ENCODE data around the gene PRSS48.

The PRSS48 gene

DNA sequence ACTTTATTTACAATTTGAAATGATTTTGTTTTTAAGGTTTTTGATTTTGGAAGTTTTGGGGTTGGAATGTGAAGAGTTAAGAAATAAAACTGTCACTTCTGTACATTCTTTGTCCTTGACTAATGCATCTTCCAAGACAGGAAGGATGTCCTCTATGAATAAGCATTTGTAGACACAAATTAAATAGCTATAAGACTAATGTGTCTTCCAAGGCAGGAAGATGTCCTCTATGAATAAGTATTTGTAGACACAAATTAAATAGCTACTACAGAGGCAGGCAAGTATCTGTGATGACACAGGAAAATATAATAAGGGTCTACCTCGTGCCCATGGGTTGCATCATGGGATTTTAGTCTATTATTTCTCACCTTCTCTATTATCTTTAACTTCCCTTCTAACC, 14.5 kb downstream of the PRSS48 start:
- TF ChIP-seq, protein P1, sequence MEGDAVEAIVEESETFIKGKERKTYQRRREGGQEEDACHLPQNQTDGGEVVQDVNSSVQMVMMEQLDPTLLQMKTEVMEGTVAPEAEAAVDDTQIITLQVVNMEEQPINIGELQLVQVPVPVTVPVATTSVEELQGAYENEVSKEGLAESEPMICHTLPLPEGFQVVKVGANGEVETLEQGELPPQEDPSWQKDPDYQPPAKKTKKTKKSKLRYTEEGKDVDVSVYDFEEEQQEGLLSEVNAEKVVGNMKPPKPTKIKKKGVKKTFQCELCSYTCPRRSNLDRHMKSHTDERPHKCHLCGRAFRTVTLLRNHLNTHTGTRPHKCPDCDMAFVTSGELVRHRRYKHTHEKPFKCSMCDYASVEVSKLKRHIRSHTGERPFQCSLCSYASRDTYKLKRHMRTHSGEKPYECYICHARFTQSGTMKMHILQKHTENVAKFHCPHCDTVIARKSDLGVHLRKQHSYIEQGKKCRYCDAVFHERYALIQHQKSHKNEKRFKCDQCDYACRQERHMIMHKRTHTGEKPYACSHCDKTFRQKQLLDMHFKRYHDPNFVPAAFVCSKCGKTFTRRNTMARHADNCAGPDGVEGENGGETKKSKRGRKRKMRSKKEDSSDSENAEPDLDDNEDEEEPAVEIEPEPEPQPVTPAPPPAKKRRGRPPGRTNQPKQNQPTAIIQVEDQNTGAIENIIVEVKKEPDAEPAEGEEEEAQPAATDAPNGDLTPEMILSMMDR (IDR thresholded peaks at IDR 0.05; ENCODE audit: insufficient read depth, missing control alignments) = no peak
- no peak for DNase-seq (ENCODE audit: insufficient read length, low spot score)
- FAIRE-seq = no peak

DNA sequence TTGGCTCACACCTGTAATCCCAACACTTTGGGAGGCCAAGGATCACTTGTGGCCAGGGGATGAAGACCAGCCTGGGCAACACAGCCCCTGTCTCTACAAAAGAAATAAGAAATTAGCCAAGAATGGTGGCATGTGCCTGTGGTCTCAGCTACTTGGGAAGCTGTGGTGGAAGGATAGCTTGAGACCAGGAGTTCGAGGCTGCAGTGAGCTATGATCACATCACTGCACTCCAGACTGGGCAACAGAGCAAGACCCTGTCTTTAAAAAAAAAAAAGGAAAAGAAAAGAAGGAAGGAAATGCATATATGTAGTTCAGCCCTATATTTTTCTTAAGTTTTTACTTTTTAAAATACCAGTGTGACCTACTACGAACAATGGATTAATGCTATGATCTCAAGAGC, 15.1 kb downstream of the PRSS48 start:
- no peak for FAIRE-seq
- no peak for DNase-seq (ENCODE audit: insufficient read length, low spot score)
- TF ChIP-seq, protein P1 (IDR thresholded peaks at IDR 0.05; ENCODE audit: insufficient read depth, missing control alignments) = no peak

DNA sequence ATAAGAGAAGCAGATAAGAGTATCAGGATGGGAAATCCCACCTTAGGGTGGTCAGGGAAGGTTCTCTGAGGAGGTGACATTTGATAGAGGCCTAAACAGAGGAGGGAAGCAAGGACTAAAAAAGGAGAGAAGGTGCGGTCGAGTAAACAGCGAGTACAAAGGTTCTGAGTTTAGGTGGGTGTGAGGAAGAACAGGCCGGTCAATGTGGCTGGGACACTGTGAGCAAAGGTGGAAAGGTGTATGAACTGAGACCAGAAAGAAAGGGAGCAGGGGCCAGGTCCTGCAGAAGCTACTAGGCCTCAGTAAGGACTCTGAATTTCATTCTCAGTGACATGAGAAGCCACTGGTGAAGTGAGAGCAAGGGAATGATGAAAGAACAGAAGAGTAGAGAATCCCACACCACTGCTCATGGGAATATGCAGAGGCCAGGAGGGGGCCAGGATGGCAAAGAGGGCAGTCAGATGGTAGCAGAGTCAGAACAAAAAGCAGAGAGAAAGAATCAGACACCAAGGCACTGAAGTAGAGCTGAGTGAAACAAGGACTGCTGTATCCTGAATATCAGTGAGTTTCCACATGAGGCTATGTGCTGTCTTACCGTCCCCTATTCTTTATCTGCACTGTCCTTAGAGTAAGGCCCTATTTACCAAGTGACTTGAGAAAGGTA, 18.0 kb downstream of the PRSS48 start:
- FAIRE-seq (peak; percentile 11), DNase-seq (ENCODE audit: insufficient read length, low spot score) (no peak)
- TF ChIP-seq, protein P1 (IDR thresholded peaks at IDR 0.05; ENCODE audit: insufficient read depth, missing control alignments) = no peak

DNA sequence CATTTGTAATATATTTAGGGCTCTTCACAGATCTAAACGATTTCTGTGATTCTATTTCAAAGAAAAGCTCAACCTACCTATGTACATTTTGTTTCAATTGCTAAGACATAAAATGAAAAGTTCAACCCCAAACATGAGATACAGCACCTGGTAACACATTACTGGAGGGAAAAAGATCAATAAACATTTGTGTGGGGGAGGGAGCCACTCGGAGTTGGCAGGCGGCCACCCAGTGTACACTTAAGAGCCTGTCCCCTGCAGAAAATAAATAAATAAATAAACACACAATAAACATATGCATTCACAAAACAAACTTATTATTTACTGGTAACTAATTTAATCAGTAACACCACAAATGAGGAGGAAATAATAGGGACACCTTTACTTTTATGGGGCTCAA, 19.3 kb downstream of the PRSS48 start:
- TF ChIP-seq, protein P1 (IDR thresholded peaks at IDR 0.05; ENCODE audit: insufficient read depth, missing control alignments) = no peak
- FAIRE-seq = no peak
- no peak for DNase-seq (ENCODE audit: insufficient read length, low spot score)

DNA sequence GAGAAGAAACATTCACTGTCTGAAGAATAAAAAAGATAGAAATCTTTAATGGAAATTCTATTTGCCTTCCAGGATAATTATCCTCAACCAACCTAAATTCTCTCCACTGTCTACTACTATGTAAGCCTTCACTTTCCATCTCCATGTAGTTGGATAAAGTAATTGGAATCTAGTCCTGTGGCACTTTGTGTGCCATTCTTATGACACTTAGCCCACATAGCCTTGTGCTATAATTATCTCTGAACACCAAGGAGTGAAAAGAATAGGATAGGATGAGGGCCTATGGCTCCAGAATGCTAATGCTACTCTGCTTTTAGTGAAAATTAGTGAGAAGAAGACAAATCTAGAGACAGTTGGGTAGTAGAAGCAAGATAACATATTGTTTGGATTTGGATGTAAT, 20.2 kb downstream of the PRSS48 start:
- TF ChIP-seq, protein P1 (IDR thresholded peaks at IDR 0.05; ENCODE audit: insufficient read depth, missing control alignments) = no peak
- no peak for FAIRE-seq
- no peak for DNase-seq (ENCODE audit: insufficient read length, low spot score)

DNA sequence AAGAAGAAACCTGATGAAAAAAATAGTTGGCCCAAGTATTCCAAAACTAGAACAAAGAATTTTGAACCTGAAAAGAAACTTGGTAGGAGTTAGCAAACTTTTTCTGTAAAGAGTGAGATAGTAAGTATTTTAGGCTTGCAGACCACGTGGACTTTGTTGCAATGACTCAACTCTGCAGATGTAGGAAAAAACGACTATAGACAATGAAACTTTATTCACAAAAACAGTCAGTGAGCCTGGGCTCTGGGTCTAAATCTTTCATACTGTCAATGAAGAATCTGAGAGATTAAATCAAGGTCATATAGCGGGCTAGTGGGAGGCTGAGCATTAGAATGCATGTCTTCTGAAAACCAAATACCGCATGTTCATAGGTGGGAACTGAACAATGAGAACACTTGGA, 25.5 kb downstream of the PRSS48 start:
- no peak for DNase-seq (ENCODE audit: insufficient read length, low spot score)
- no peak for FAIRE-seq
- TF ChIP-seq, protein P1 (IDR thresholded peaks at IDR 0.05; ENCODE audit: insufficient read depth, missing control alignments) = no peak

DNA sequence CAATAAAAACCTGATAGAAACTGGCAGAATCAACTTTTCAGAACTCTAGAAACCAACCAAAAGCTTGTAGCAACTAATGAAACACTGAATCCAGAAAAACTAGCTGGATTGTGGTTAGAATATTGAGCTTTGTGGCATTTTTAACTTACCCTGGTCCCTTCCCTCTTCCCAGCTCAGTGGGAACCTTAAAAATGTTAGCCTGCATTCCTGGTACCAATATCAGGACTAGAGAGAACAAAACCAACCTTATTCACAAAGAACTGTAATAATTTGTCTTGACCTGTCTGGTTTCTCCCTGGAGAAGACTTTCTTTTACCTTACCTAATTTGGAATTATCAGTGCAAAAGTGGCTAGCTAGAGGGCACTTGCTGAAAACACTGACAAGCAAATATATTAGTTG, 27.3 kb downstream of the PRSS48 start:
- TF ChIP-seq, protein P1 (IDR thresholded peaks at IDR 0.05; ENCODE audit: insufficient read depth, missing control alignments) = no peak
- no peak for FAIRE-seq
- no peak for DNase-seq (ENCODE audit: insufficient read length, low spot score)
